WTC11 (cell line): ENCODE data around the gene NEURL1. TPM values are rescaled to one million over a fixed set of nuclear protein-coding genes. Genes with fewer than 3 reads are reported as not detected.

ENCODE experiments used
- ATAC-seq: fragments of 200-7000 bp; cut with Tn5 transposase; 2 replicates; pipeline ENCODE4 v1.10.0; 2021; ENCODE audit warnings: mild to moderate bottlenecking, moderate library complexity
- CTCF ChIA-PET: fragments of 300-600 bp; sonication (Branson Sonifier 250); formaldehyde crosslinking; loops from one replicate; lab custom pipeline; 2021; ENCODE audit warnings: antibody characterized with exemption; lab: Charles Lee
- POLR2A ChIA-PET: fragments of 350-600 bp; sonication (Branson Sonifier 250); formaldehyde crosslinking; loops from one replicate; lab custom pipeline; 2021; ENCODE audit warnings: antibody characterized with exemption; lab: Charles Lee
- DNase-seq: peaks from one replicate; pipeline ENCODE4 v3.0.0; 2021; ENCODE audit warnings: low spot score
- H3K27ac Mint-ChIP-seq: 2 replicates; pipeline ENCODE4 v1.8.0; 2021; ENCODE audit warnings: mixed read lengths
- H3K27me3 Mint-ChIP-seq: 2 replicates; pipeline ENCODE4 v1.8.0; 2021; ENCODE audit warnings: low read depth, mild to moderate bottlenecking, moderate library complexity, mixed read lengths
- H3K36me3 Mint-ChIP-seq: 2 replicates; pipeline ENCODE4 v1.8.0; 2021; ENCODE audit warnings: mixed read lengths
- H3K4me1 Mint-ChIP-seq: 2 replicates; pipeline ENCODE4 v1.8.0; 2022; ENCODE audit warnings: mixed read lengths
- H3K4me3 Mint-ChIP-seq: 2 replicates; pipeline ENCODE4 v1.8.0; 2021; ENCODE audit warnings: mild to moderate bottlenecking, moderate library complexity, mixed read lengths
- H3K9me3 Mint-ChIP-seq: 2 replicates; pipeline ENCODE4 v1.8.0; 2021; ENCODE audit warnings: mixed read lengths
- CREB1 ChIP-seq: sonication (generic); formaldehyde crosslinking; IDR thresholded peaks from 2 replicates; pipeline ENCODE4 v1.8.0; 2023; ENCODE audit warnings: mild to moderate bottlenecking, missing genetic modification reagents
- CTCF ChIP-seq: fragments of 200-600 bp; IDR thresholded peaks from 2 replicates; pipeline ENCODE4 v1.8.0; 2022; ENCODE audit warnings: antibody characterized with exemption
- E2F4 ChIP-seq: sonication (generic); formaldehyde crosslinking; IDR thresholded peaks from 2 replicates; pipeline ENCODE4 v1.8.1; 2022; ENCODE audit warnings: low read depth, mild to moderate bottlenecking, moderate library complexity, missing genetic modification reagents, borderline replicate concordance
- E2F5 ChIP-seq: sonication (generic); formaldehyde crosslinking; IDR thresholded peaks from 2 replicates; pipeline ENCODE4 v1.8.1; 2022; ENCODE audit warnings: mild to moderate bottlenecking, moderate library complexity, missing genetic modification reagents
- FOXP1 ChIP-seq: sonication (generic); formaldehyde crosslinking; IDR thresholded peaks from 2 replicates; pipeline ENCODE4 v1.8.0; 2022; ENCODE audit warnings: missing genetic modification reagents, mild to moderate bottlenecking, moderate library complexity, borderline replicate concordance
- IRF1 ChIP-seq: sonication (generic); formaldehyde crosslinking; IDR thresholded peaks from 2 replicates; pipeline ENCODE4 v1.8.0; 2023; ENCODE audit warnings: missing genetic modification reagents
- IRF2 ChIP-seq: sonication (generic); formaldehyde crosslinking; IDR thresholded peaks from 2 replicates; pipeline ENCODE4 v1.8.0; 2022; ENCODE audit warnings: low read depth, missing genetic modification reagents, borderline replicate concordance
- NFATC4 ChIP-seq: fragments of 250-450 bp; sonication (Bioruptor Pico); IDR thresholded peaks from 2 replicates; pipeline ENCODE4 v1.9.0; 2021; ENCODE audit warnings: mild to moderate bottlenecking
- NFYB ChIP-seq: sonication (generic); formaldehyde crosslinking; conservative IDR thresholded peaks from 2 replicates; pipeline ENCODE4 v1.8.0; 2022; ENCODE audit warnings: low read depth, missing genetic modification reagents
- NR3C1 ChIP-seq: sonication (generic); formaldehyde crosslinking; conservative IDR thresholded peaks from 2 replicates; pipeline ENCODE4 v1.8.1; 2023; ENCODE audit warnings: low read depth, mild to moderate bottlenecking, missing genetic modification reagents
- total RNA-seq: library from RNA; stranded (reverse); gene quantifications from 3 replicates; pipeline ENCODE4 v1.2.3, GENCODE V29; 2021
- TF ChIP-seq, protein P1 (sequence below): sonication (generic); formaldehyde crosslinking; IDR thresholded peaks from 2 replicates; pipeline ENCODE4 v1.8.1; 2023; ENCODE audit warnings: mild to moderate bottlenecking, moderate library complexity, missing genetic modification reagents
- TF ChIP-seq, protein P2 (sequence below): fragments of 250-450 bp; sonication (Bioruptor Pico); IDR thresholded peaks from 2 replicates; pipeline ENCODE4 v1.9.0; 2021; ENCODE audit warnings: mild to moderate bottlenecking
- TF ChIP-seq, protein P3 (sequence below): sonication (generic); formaldehyde crosslinking; IDR thresholded peaks from 2 replicates; pipeline ENCODE4 v1.8.1; 2022; ENCODE audit warnings: missing genetic modification reagents, borderline replicate concordance
- TF ChIP-seq, protein P4 (sequence below): sonication (generic); formaldehyde crosslinking; IDR thresholded peaks from 2 replicates; pipeline ENCODE4 v1.8.0; 2022; ENCODE audit warnings: mild to moderate bottlenecking, missing genetic modification reagents
- TF ChIP-seq, protein P5 (sequence below): sonication (generic); formaldehyde crosslinking; IDR thresholded peaks from 2 replicates; pipeline ENCODE4 v1.8.0; 2023; ENCODE audit warnings: mild to moderate bottlenecking, missing genetic modification reagents
- TF ChIP-seq, protein P6 (sequence below): sonication (generic); formaldehyde crosslinking; IDR thresholded peaks from 2 replicates; pipeline ENCODE4 v1.8.1; 2023; ENCODE audit warnings: mild to moderate bottlenecking, missing genetic modification reagents

NEURL1 gene
- total RNA-seq, 1 experiment from 2014 or later = 1.2 TPM

DNA sequence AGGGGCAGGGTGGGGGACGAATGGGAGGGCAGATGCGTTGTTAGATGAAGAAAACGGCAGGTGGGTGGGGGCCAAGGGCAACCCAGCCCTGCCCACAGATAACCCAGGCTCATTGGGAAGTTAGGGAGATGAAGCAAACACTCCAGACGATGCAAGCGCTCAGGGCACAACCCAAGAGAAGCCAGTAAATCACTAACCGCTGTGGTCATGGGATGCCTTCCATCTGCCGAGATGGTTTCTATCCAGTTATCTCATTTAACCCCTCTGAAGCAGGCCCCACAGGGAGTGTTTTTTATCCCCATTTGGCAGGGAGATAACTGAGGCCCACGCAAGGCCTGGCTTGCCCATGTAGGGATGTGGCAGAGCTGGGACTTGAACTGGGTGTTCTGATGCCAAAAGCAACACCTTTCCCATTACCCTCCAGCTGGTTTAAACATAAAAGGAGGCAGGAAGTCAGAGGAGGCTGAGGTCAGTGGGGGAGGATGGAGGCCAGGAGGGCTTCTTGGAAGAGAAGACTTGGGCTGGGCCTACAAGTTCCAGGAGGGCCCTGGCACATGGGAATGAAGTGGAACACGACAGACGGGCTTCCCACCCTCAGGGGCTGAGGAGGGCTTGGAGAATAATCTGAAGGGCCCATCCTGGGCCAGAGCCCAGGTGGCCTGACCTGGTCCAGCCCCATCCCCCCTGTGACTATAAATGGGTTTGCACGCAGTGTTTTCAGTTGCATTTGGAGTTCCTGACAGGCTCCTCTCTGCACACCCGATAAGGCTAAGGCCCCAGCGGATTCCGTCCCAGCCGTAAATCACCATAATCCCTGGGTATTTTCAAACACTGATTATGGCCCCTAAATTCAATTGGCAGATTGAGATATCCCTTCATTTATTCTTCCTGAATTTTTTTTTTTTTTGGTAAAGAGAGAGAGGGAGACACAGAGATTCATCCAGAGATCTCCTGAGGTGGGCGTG lies 80.9 kb downstream of the NEURL1 start:
- no peaks in the 10 kb centered on the region for H3K4me1 Mint-ChIP-seq
- no peak overlapping the region for H3K4me3 Mint-ChIP-seq
- no peaks in the 10 kb centered on the region for H3K36me3 Mint-ChIP-seq
- TF ChIP-seq NR3C1 (CRISPR knock-in tag) (no peak), IRF2 (CRISPR knock-in tag) (no peak), FOXP1 (CRISPR knock-in tag) (no peak)
- TF ChIP-seq, protein P1, sequence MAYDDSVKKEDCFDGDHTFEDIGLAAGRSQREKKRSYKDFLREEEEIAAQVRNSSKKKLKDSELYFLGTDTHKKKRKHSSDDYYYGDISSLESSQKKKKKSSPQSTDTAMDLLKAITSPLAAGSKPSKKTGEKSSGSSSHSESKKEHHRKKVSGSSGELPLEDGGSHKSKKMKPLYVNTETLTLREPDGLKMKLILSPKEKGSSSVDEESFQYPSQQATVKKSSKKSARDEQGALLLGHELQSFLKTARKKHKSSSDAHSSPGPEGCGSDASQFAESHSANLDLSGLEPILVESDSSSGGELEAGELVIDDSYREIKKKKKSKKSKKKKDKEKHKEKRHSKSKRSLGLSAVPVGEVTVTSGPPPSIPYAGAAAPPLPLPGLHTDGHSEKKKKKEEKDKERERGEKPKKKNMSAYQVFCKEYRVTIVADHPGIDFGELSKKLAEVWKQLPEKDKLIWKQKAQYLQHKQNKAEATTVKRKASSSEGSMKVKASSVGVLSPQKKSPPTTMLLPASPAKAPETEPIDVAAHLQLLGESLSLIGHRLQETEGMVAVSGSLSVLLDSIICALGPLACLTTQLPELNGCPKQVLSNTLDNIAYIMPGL (CRISPR knock-in tag) = no peak
- TF ChIP-seq, protein P2, sequence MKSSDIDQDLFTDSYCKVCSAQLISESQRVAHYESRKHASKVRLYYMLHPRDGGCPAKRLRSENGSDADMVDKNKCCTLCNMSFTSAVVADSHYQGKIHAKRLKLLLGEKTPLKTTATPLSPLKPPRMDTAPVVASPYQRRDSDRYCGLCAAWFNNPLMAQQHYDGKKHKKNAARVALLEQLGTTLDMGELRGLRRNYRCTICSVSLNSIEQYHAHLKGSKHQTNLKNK (CRISPR knock-in tag) = no peak
- TF ChIP-seq, protein P3, sequence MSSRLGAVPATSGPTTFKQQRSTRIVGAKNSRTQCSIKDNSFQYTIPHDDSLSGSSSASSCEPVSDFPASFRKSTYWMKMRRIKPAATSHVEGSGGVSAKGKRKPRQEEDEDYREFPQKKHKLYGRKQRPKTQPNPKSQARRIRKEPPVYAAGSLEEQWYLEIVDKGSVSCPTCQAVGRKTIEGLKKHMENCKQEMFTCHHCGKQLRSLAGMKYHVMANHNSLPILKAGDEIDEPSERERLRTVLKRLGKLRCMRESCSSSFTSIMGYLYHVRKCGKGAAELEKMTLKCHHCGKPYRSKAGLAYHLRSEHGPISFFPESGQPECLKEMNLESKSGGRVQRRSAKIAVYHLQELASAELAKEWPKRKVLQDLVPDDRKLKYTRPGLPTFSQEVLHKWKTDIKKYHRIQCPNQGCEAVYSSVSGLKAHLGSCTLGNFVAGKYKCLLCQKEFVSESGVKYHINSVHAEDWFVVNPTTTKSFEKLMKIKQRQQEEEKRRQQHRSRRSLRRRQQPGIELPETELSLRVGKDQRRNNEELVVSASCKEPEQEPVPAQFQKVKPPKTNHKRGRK = no peak
- H3K9me3 Mint-ChIP-seq = no peaks in the 10 kb centered on the region
- no peak overlapping the region for H3K27ac Mint-ChIP-seq
- no peak for DNase-seq
- CTCF ChIA-PET = interaction anchor here (1.1 to 1.8 kb wide), 2 partner anchors 10 to 18 kb away, joined by 3 to 6 read pairs; no protein-coding TSS in a partner anchor
- no peak for ATAC-seq
- H3K27me3 Mint-ChIP-seq = no peaks in the 10 kb centered on the region
- POLR2A ChIA-PET = no interaction called here

DNA sequence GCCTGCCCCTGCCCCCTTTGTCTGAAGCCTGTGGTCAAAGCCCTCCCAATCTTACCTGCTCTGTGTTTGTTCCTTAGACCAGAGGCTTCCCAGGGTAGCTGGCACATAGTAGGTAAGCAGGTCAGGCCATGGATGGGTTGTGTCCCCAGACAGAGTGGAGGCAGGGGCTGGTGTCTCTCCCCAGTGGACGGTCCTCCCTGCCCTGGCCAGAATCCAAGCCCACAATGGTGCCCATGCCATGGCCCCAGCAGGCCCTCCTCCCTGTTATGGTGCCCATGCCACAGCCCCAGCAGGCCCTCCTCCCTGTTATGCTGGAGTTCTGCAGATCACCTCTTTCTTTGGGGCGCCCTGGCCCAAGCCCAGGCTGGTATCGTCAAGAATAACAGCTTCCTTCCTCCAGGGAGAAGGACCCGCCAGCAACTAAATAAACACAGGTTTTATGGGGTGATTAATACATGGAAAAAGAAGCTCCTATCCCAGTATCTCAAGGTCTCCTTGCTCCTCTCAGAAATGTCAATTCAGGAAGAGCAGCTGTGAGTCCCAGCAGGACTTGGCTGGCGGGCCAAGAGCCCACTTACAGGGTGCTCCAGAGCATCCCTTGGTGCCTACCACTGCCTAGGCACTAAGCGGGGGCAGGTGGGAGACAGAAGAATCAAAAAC lies 82.0 kb downstream of the NEURL1 start:
- Mint-ChIP-seq H3K27me3 (no peaks in the 10 kb centered on the region), H3K36me3 (no peaks in the 10 kb centered on the region), H3K27ac (no peak overlapping the region), H3K4me1 (no peaks in the 10 kb centered on the region), H3K4me3 (no peak overlapping the region), H3K9me3 (no peaks in the 10 kb centered on the region)
- CTCF ChIA-PET = interaction anchor here (1.1 to 4.1 kb wide), 4 partner anchors 11 to 23 kb away, joined by 3 to 23 read pairs (median 8); no protein-coding TSS in a partner anchor
- no peak for DNase-seq
- ATAC-seq = no peak
- POLR2A ChIA-PET = no interaction called here
- TF ChIP-seq, protein P4, sequence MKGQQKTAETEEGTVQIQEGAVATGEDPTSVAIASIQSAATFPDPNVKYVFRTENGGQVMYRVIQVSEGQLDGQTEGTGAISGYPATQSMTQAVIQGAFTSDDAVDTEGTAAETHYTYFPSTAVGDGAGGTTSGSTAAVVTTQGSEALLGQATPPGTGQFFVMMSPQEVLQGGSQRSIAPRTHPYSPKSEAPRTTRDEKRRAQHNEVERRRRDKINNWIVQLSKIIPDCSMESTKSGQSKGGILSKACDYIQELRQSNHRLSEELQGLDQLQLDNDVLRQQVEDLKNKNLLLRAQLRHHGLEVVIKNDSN = no peak
- no peak for TF ChIP-seq IRF1
- no peak for TF ChIP-seq E2F4 (CRISPR knock-in tag)
- TF ChIP-seq NFATC4 (CRISPR knock-in tag) = no peak
- no peak for TF ChIP-seq NFYB (CRISPR knock-in tag)
- no peak for TF ChIP-seq E2F5 (CRISPR knock-in tag)
- no peak for TF ChIP-seq CTCF
- TF ChIP-seq, protein P5, sequence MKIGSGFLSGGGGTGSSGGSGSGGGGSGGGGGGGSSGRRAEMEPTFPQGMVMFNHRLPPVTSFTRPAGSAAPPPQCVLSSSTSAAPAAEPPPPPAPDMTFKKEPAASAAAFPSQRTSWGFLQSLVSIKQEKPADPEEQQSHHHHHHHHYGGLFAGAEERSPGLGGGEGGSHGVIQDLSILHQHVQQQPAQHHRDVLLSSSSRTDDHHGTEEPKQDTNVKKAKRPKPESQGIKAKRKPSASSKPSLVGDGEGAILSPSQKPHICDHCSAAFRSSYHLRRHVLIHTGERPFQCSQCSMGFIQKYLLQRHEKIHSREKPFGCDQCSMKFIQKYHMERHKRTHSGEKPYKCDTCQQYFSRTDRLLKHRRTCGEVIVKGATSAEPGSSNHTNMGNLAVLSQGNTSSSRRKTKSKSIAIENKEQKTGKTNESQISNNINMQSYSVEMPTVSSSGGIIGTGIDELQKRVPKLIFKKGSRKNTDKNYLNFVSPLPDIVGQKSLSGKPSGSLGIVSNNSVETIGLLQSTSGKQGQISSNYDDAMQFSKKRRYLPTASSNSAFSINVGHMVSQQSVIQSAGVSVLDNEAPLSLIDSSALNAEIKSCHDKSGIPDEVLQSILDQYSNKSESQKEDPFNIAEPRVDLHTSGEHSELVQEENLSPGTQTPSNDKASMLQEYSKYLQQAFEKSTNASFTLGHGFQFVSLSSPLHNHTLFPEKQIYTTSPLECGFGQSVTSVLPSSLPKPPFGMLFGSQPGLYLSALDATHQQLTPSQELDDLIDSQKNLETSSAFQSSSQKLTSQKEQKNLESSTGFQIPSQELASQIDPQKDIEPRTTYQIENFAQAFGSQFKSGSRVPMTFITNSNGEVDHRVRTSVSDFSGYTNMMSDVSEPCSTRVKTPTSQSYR (CRISPR knock-in tag) = no peak
- TF ChIP-seq, protein P6, sequence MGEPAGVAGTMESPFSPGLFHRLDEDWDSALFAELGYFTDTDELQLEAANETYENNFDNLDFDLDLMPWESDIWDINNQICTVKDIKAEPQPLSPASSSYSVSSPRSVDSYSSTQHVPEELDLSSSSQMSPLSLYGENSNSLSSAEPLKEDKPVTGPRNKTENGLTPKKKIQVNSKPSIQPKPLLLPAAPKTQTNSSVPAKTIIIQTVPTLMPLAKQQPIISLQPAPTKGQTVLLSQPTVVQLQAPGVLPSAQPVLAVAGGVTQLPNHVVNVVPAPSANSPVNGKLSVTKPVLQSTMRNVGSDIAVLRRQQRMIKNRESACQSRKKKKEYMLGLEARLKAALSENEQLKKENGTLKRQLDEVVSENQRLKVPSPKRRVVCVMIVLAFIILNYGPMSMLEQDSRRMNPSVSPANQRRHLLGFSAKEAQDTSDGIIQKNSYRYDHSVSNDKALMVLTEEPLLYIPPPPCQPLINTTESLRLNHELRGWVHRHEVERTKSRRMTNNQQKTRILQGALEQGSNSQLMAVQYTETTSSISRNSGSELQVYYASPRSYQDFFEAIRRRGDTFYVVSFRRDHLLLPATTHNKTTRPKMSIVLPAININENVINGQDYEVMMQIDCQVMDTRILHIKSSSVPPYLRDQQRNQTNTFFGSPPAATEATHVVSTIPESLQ (CRISPR knock-in tag) = no peak
- no peak for TF ChIP-seq CREB1 (CRISPR knock-in tag)
